GM18508 (cell line): ENCODE data around the gene AGAP9.
A peak's percentile ranks its signal among the peaks of the same experiment; 100 is the strongest.
"Not testable (repeated sequence)": the region's sequence is repeated elsewhere in the genome, so short reads cannot be mapped to it uniquely, and the experiment has no call there.

ENCODE experiments used
- ATAC-seq: cut with Tn5 transposase; IDR thresholded peaks from one replicate; pipeline ENCODE4 v1.9.1; 2021; ENCODE audit warnings: moderate number of reproducible peaks; ENCODE audit not compliant: insufficient read depth, unreplicated experiment

AGAP9 gene

DNA sequence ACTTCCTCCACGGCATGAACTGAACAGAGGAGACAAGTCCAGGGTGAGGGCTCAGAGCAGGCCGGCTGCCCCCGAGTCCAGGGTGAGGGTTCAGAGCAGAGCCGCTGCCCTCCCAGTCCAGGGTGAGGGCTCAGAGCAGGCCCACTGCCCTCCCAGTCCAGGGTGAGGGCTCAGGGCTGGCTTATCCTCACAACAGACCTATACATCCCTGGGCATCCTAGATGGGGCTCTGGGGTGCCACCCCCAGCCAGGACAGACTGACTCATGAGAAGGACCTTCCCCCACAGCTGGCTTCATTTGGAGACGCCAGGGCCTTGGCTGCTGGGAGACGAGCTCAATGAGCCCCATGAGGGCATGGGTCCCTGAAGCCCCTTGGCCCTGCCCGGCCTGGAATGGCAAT, 33.8 kb downstream of the AGAP9 start:
- ATAC-seq: not testable (repeated sequence)

GRCh38 chr10:47485943-47486342, 37.5 kb downstream of the AGAP9 start:
- ATAC-seq: not testable (repeated sequence)

DNA sequence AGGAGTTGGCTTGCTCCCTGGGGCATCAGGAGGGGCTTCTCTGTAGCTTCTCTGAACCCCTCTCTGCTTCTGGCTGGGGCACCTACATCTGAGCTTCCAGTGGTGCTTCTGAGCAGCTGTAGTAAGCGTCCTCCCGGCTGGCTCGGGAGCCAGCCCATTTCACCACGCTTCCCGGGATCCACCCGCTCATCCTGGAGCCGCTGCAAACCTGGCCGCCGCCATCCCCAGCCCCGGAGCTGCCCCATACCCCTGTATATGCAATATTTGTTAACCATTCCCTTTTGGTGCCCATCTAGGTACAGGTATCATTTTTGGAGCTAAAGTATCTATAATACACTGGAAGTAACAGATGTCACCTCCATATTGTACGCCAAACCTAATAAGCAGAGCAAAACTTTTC, 38.7 kb downstream of the AGAP9 start:
- not testable (repeated sequence) for ATAC-seq

GRCh38 chr10:47483923-47484322, 39.5 kb downstream of the AGAP9 start, which contains the start of gene ANXA8:
TSS of gene ANXA8 (minus strand) at chr10:47484115. CDS start at chr10:47483933, 182 bp downstream.
- not testable (repeated sequence) for ATAC-seq

DNA sequence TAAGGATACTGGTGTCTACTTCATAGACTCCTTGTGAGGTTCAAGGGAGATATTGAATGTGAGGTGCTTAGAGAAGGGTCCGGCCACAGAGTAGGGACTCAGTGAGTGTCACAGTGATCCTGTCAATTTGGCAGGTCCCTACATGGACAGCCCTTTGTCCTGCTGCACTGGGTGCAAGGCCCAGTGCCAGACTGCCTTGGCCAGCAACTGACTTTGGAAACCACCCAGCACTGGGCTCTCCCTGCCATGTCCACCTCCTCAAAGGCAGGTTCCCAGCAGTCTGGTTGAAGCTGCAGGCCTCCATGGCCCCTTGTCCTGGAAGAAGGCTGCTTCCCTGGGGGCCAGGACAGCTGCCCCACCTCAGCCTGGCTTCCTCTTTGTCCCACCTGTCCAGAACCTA, 41.1 kb downstream of the AGAP9 start:
- not testable (repeated sequence) for ATAC-seq

DNA sequence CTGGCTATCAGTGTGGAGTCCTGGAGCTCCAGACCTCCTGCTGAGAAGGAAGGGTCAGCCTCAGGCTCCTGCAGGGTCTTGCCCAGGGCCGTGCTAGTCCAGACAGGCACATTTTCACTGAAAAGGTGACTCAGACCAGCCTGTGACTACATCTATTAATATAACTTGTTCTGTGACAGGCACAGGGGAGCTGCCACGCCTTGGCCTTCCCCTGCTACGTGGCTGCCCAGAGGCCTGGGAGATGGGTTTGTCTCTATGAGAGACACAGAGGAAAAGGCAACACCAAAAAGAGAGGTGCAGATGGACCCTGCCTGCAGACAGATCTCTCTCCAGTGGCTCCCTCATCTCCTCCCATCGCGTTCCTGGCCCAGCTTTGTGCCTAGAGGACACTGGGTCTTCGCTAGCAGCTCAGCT, 41.7 kb downstream of the AGAP9 start:
- ATAC-seq: not testable (repeated sequence)

DNA sequence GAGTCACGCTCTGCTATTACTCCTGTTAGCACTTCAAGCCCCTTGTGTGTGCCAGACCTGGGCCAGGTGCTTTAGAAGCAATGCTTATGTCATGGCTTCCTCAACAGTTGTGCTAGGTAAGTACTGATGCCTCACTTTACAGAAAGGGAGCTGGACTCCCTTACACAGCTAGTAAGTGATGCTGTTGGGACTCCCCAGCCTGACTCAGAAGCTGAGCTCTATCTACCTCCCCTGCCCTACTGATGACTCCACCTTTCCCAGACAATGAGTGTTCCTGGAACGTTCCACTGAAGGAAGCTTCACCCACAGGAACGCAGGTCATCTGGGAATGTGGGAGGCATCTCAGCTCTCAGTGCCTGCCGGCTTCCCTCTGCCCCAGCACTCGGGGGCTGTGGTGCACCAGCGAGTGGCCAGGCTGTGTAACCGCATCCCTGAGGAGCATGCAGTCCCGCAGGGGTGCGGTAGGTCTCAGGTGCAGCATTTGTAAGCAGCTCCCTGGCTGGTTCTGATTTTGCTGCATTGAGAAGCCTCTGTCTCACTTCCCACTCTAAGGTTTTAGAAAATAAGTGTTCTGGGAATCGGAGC, 42.2 kb downstream of the AGAP9 start:
- not testable (repeated sequence) for ATAC-seq

- not testable (repeated sequence) for ATAC-seq
Measured at GRCh38 chr10:47480133-47480532, 43.3 kb downstream of the AGAP9 start.

- not testable (repeated sequence) for ATAC-seq
Measured at GRCh38 chr10:47478114-47478513, 45.3 kb downstream of the AGAP9 start.

DNA sequence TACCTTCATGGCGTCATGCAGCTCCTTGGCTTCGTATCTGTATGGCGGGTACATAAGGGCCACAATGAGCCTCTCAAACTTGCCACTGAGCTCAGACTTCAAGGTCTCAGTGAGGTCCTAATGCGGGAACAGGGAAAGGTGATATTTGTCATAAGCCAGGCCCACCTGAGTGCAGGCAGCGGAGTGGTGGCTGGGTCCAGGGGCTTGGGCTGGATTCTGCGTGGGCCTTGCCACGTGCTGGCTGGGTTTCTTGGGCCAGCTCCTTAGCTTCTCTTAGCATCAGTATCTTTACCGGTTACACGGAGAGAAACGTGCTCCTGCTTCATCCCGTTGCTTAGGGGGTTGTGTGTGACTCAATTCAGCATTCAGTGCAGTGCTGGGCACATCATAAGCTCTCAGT, 46.4 kb downstream of the AGAP9 start:
- ATAC-seq: not testable (repeated sequence)

DNA sequence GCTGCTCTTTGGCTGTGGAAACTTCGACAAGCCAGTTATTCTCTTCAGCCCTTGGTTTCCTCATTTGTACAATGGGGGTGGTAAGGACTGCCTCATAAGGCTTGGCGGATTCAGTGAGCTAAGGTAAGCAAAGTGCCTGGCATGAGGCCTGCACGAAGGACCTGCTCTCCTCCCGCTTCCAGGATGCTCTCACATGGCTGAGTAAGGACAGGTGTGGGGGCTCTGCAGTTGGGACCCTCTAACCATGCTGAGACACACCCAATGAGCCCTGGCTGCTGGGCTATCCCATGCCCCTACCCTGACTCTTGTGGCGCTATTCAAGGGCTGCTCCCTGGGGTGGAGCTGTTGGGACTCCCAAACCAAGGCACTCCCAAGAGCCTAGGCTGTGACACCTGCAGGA, 48.3 kb downstream of the AGAP9 start:
- not testable (repeated sequence) for ATAC-seq

DNA sequence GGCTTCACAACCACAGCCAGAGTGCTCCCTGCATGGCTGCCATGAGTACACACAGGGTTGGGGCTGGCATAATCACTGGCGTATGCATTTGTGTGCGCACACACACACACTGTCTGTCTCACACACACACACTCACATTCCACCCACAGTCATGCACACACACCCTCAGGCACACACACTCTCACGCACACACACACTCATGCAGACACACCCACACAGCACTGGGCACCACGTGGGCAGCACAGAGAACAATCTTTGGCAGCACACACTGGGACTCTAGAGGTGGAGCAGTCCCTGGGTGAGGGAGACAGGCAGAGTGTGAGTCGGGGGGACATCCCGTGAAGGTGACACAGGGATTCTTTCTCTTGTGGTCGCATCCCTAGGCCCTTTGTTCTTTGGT, 49.9 kb downstream of the AGAP9 start:
- not testable (repeated sequence) for ATAC-seq

DNA sequence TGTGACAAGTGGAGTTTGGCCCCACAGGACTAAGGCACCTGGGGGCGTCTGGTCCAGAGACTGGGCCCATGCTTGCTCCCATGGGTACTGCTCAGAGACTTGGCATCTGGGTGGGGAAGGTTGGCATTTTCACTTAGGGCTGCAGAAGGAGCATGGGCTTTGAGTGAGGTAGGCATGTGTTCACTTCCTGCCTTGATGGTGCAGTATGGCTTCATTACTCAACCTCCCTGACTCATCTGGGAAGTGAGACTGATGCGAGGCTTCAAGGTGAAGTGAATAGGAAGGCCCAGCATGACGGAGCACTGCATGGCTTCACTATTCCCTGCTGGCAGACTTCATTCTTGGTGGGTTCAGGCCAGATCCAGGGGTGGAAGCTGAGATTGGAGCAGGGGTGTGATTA, 50.8 kb downstream of the AGAP9 start:
- ATAC-seq: peak; percentile 66

DNA sequence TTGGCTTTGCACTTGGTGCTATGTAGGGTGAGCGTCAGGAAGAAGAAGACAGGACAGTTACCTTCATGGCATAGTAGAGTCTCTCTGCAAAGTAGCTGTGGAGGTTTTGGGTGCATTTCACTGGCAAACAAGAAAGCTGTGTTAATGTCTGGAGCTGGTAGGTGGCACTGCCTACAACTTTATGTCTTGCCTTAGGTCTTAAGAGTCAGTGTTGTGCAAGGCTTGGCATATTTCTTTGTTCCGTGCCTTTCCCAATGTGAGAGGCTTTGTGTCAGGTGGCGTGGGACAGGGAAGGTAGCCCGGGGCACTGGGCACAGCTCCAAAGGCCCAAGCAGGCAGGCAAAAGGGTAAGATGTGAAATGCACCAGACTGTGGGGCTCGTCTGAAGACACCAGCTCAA, 51.4 kb downstream of the AGAP9 start:
- not testable (repeated sequence) for ATAC-seq

DNA sequence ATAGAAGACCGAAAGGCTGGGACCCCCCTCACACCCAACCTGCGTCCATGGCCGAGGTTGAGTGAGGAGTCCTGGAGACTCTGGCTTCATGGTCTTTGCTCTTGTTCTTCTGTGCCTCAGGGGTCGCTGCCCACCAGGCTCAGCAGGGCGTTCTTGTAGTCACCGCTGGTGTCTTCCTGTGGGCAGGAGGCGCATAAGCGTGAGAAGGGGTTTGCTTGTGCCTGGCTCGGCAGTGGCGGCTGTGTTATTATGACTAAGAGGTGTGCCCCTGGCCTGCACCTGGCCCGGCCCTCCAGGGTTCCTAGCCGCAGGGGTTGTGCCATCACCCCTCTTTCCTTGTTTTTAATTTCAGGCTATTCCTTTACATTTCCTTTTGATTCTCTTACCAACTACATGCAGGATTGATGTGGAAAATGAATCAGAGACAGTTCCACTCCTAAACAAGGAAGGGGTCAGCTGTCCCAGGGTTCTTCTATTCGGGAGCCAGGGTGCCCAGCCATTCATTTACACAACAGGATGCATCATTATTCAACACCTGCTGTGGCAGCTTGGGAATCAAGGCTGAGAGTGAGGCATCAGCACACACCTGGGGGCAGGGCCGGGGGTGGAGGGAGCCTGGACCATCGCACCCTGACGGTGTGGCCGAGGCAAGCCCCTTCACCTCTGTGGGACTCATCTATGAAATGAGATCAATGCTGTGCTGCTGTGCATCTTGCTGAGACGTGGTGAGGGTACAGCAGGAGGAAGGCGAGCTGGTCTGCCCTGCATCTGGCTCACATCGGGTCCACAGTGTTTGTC, 54.5 kb downstream of the AGAP9 start:
- ATAC-seq: not testable (repeated sequence)

- not testable (repeated sequence) for ATAC-seq
Measured at GRCh38 chr10:47467957-47468356, 55.5 kb downstream of the AGAP9 start.

- not testable (repeated sequence) for ATAC-seq
Measured at GRCh38 chr10:47467458-47467857, 56.0 kb downstream of the AGAP9 start.

DNA sequence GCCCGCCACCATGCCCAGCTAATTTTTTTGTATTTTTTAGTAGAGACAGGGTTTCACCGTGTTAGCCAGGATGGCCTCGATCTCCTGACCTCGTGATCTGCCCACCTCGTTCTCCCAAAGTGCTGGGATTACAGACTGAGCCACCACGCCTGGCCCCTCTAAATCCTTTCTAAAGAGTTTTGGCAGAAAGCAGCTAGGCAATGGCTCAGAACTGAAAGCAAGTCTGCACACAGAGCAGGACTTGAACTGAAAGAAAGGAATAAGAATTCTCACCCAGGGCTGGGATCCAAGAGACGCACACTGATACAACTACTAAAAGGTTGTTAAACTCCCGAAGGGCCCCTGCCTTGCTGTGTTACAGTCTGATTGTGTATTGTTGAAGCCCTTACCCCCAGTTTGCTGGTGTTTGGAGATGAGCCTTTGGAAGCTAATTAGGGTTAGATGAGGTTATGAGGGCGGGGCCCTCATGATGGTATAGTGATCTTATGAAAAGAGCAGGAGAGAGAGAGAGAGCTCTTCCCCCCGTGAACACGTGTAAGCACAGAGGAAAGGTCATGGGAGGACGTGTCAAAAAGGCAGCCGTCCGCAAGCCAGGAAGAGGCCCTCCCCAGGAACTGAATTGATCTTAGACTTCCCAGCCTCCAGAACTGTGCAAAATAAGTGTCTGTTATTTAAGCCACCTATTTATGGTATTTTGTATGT, 58.1 kb downstream of the AGAP9 start:
- ATAC-seq: not testable (repeated sequence)

DNA sequence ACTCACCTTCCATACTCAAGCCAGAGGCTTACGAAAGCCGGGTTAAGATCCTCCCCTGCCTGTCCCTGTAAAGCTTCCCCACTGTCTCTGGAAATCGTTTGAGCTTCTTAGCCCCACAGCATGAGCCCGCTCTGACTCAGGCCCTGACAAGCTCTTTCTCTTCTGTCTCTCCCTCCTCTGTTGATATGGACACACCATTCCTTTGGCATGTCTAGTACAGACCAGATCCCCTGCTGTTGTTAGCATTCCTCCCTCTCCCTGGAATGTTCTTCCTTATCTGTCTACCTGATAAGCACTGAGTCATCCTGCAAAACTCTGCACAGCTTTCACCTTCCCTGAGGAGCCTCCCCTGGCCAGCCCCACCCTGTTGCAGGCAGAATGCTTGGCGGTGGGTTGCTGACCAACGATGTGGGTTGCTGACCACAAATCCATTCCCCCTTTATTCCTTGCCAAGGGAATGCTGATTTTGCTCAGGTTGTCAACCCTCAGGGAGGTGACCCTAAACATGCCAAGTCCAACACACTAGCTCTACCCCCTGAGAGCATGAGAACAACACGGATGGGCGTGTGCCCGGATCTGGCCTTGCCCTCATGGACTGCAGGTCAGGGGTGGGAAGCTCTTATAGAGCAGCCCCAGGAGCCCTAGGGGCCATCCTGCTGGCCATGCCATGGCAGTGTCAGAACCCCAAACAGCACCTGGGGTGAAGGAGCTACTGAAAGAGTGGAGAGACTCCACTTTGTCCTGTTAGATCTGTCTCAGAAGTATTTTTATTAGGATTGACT, 60.7 kb downstream of the AGAP9 start:
- not testable (repeated sequence) for ATAC-seq

DNA sequence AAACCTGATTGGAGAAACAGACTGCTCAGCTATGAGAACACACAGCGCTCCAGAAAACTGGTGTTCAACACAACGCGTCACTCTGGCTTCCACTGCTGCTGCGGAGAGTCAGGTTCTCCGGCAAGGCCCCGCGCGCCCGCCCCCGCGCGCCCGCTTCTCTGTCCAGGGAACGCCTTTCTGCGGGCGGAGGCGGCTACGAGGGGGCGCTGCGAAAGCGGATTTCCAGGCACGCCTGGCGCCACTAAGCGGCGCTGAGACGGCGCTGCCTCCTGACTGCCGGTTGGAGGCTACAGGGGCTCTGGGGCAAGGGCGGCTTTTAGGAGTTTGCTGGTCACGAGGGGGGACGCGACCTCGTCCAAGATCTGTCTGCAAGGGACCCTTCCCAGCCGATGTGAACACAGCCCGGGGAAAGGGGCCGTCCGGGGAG, 62.2 kb downstream of the AGAP9 start:
- not testable (repeated sequence) for ATAC-seq
